Right kidney (tissue), 9 donors: ENCODE measurements around the gene UMPS.

Experiments
- DNase-seq: peaks from one replicate; pipeline ENCODE4 v3.0.0-alpha.2; 2016
- long read RNA-seq, 8 donors: transcript quantifications; one replicate each; lab custom pipeline, GENCODE V29; 2026

The UMPS gene
- long read RNA-seq, donor 1, full-length matches to known transcripts: 17 of 23 reads
- long read RNA-seq, donor 1, partial matches to known transcripts: 6 of 23 reads
- long read RNA-seq, donor 1, other reads (novel, unspliced or antisense): 0 of 23 reads
- long read RNA-seq, donor 2, full-length matches to known transcripts: 12 of 12 reads
- long read RNA-seq, donor 2, partial matches to known transcripts: 0 of 12 reads
- long read RNA-seq, donor 2, other reads (novel, unspliced or antisense): 0 of 12 reads
- long read RNA-seq, donor 3, full-length matches to known transcripts: 9 of 9 reads
- long read RNA-seq, donor 3, partial matches to known transcripts: 0 of 9 reads
- long read RNA-seq, donor 3, other reads (novel, unspliced or antisense): 0 of 9 reads
- long read RNA-seq, donor 4, full-length matches to known transcripts: 6 of 6 reads
- long read RNA-seq, donor 4, partial matches to known transcripts: 0 of 6 reads
- long read RNA-seq, donor 4, other reads (novel, unspliced or antisense): 0 of 6 reads
- long read RNA-seq, donor 5, full-length matches to known transcripts: 9 of 21 reads
- long read RNA-seq, donor 5, partial matches to known transcripts: 12 of 21 reads
- long read RNA-seq, donor 5, other reads (novel, unspliced or antisense): 0 of 21 reads
- long read RNA-seq, donor 6, full-length matches to known transcripts: 2 of 9 reads
- long read RNA-seq, donor 6, partial matches to known transcripts: 7 of 9 reads
- long read RNA-seq, donor 6, other reads (novel, unspliced or antisense): 0 of 9 reads
- long read RNA-seq, donor 7, full-length matches to known transcripts: 16 of 29 reads
- long read RNA-seq, donor 7, partial matches to known transcripts: 13 of 29 reads
- long read RNA-seq, donor 7, other reads (novel, unspliced or antisense): 0 of 29 reads
- long read RNA-seq, donor 8, full-length matches to known transcripts: 6 of 13 reads
- long read RNA-seq, donor 8, partial matches to known transcripts: 7 of 13 reads
- long read RNA-seq, donor 8, other reads (novel, unspliced or antisense): 0 of 13 reads

DNA sequence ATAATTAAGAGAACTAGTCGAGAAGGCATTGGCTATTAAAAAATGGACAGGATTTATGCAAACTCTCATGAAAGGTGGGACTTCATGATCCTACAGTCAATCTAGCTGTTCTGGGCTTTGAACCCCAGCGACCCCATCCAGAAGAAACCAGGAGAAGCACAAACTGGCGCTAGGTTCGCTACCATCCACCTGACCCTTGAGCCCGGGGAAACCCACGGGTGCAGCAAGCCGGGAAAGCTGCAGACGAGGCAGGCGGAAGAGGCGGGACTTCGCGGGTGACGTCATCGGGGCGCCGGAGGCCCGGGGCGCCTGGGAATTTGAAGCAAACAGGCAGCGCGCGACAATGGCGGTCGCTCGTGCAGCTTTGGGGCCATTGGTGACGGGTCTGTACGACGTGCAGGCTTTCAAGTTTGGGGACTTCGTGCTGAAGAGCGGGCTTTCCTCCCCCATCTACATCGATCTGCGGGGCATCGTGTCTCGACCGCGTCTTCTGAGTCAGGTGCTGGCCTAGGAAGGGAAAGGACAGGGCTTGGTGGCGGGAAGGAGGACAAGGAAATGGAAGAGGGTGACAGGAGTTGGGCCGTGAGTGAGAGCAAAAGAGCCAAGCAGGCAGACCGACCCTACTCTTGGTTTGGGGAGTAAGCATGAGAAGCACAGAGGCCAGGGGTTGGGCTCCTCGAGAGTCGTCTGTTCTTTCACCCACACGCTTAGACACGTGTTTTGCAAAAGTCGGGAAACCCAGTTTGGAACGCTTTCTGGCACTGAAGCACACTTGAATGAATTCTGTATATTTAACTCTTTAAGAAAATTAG, at the start of gene UMPS:
Gene UMPS (plus strand): TSS at position 324 of the 812 bp plus-strand sequence. CDS start 20 bp downstream, at position 344.
- peak; percentile 87 for DNase-seq

DNA sequence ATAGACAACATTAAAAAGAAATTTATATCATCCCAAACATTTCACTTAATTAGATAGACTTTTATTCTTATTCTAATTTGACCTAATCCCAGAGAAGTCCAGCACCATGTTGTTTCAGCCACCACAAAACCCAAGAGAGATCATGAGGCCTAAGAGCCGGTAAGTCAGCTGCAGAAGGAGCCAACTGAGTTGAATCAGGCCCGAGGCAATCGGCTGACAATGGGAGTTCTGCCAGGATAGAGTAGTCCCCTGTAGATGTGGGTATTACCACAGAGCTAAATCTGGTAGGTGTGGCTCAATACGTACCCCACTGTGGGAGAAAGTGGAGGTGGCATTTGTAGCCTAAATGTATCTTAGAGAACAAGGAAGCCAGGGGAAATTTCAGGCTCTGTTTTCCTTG, 49.7 kb upstream of the UMPS start:
- DNase-seq: no peak

DNA sequence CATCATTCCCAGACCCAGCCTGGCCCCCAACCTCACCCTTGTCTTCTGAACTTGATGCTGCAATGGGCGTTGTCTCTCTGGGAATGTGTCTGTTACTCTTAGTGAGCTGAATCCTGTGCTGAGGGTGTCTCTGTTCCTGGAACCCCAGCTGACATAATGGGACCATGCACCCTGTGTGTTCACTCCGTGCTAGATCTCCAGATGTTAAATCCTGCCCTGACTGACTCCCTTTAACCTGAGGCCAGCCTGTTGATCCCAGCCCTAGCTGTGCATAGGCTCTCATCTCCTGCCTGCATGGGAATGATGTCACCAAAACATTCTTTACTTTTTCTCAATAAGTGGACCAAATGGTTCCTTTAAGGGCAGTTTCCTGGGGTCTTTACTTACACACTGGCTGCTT, 48.0 kb upstream of the UMPS start:
- DNase-seq: no peak

DNA sequence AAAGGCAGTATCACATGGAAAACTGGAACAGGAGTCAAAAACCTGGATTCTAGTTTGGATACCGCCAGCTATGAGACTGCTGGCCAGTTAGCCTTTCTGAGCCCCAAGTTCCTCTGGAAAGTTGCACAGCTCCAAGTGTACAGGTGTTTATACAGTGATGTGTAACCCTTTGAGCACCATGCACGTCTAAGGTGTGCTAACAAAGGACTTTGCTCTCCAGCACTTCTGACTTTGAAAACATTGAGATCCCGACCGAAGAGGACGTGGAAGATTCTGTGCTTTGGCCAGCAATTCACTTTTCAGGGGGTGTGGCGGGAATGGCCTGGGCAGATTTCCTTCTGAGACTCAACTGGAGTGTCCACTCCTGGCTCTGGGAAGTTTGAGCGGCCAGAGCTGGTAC, 45.8 kb upstream of the UMPS start:
- no peak for DNase-seq

DNA sequence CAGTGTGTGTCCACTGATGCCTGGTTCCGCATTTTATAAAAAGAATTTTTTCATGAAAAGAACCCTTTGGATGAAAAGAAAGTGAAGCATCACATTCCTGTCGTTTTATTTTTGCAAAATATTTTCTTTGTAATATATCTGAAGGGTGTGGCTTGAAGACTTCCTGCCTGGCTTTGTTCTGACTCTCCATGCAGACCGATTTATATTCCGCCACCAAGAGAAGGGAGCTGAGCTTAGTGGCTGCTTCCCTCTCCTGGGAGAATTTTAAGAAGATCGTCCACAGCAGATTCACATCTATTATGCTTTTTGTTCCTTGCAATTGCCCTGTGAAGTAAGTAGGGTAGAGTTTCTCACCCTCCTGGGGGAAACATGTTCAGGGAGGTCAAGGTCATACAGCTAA, 45.2 kb upstream of the UMPS start:
- DNase-seq: no peak

DNA sequence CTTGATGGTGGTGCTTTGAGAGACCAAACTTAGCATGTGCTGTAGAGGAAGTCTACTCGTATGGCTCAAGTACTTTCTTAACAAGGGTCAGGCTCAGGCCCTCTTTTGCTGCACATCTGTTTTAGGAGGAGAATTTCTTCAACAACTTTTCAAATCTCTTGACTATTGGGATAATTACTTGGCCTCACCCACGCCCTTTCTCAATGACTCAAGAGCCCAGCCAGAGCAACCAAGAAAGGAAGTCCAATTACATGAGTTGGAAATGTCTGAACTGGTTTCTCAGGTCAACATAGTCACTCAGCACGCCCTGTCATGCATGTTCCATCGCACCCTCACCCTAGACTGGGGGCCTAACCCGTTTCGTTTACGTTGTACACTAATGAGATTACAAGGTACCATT, 44.8 kb upstream of the UMPS start:
- no peak for DNase-seq

DNA sequence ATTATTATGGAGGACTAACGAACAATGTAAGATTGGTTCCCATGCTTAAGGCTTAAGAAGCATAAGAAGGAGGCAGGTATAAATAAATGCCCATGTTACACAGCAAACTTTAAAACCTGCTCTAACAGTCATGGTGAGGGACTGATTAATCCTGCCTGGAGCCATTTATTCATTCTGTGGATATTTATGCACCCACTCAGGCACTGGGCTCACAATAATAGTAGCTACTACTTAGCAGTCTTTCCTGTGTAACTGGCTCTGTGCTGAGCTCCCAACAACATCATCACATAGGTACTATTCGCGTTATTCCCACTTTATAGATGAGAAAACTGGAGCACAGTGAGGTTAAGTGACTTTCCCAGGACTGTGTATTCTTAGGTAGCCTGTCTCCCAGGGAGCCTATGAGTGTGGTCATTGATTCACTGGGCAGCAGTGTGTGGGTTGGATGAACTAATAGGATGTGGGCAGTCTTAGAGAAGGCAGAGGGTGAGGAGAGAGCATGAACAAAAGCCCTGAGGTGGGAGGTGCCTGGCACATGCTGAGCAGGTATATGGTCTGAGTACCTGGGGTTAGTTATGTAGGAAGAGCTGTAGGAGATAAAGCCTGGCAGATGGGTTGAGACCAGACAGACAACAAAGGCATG, 44.1 kb upstream of the UMPS start:
- no peak for DNase-seq

DNA sequence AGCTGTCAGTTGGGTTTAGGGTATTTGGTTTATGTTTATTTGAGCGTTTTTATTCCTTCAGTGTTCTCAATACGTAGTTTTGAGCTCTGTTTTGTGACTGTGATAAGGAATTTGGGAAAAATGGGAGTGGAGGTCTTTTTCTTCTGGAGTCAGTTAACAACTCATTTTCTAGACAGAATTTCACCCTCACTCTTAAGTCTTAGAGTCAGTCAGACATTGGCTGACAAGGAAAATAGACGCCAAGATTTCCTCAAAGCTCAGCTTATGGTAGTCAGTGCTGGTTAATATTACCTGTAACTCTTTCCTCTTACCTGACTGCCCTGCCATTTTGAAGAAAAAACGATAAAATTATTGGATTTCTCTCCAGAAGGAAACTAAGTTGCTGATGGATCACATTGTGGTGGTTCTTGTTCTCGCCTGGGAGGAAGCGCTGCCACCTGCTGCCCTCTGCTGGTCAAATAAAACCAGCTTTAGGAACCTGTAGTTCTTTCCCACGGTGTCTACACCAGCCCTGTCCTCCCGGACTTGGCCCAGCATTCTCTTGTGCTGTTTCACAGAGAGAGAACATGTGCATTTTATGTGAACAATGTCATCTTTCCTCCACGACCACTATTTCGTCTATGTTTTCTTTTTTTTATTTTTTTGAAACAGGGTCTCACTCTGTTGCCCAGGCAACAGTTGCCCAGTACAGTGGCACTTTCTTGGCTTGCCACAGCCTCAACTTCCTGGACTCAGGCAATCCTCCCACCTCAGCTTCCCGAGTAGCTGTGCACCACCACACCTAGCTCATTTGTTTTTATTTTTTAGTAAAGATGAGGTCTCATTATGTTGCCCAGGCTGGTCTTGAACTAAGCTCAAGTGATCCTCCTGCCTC, 41.4 kb upstream of the UMPS start:
- DNase-seq: peak; percentile 54

DNA sequence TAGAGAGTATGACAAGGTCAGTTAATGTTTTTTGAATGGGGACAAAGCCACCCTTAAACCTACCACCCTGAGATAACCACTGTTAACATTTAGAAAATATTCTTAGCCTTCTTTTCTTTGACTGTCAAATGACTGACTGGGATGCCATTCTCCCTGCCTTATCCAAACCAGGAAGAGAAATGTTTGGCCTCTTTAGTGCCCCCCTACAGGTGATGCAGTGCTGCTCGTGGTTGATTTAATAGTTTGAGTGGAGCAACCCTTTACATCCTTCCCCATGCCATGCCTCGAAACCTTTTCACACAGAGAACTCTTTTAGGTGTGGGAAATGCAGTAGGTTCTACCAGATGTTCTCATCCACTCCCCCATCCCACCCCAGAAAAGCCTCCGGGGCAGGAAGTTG, 38.7 kb upstream of the UMPS start:
- DNase-seq: no peak

DNA sequence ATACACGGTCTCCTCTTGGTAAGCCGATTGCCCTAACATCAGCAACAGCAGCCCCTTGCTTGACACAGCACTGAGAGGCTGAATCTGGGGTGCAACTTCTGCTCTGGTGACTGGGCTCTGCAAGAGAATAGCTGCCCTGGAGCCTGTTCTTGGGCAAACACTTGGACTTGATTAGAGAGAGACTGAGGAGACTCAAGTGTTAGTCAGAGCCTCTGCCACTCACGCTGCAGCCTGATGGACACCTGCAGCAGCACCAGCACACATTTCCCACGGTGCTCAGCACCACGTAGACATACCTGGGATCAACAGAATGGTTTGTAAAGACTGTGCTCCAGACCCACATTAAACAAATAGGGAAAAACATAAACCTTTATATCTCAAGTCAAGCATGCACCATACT, 35.8 kb upstream of the UMPS start:
- DNase-seq: no peak

DNA sequence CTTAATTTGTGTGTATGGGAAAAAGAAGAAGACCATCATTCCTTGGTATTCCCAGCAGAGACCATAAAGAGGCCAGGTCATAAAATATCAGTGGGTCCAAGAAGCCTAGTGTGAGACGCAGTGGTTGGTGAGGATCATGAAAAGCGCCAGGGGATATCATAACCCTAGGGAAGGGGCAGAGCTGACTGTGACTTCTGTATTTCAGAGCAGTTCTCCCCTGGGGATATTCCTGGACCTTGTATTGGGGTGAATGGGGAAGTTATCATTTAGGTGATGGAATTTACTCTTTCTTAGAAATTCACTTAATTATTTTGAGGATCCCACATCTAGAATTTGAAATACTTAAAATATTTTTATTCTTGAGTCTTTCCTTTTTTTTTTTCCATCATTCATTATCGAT, 34.9 kb upstream of the UMPS start:
- no peak for DNase-seq

DNA sequence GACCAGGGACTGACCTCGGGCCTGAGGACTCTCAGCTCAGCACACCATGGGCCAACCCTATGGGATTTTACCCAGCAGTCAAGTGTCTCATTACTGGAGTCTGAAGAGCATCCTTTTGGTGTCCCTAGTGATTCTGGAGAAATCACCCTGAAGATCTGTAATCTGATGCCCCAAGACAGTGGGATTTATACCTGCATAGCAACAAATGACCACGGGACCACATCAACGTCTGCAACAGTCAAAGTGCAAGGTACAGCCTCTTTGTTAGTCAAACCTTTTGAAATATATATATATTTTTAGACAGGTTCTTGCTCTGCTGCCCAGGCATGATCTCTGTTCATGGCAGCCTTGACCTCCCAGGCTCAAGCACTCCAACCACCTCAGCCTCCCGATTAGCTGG, 34.2 kb upstream of the UMPS start:
- no peak for DNase-seq

DNA sequence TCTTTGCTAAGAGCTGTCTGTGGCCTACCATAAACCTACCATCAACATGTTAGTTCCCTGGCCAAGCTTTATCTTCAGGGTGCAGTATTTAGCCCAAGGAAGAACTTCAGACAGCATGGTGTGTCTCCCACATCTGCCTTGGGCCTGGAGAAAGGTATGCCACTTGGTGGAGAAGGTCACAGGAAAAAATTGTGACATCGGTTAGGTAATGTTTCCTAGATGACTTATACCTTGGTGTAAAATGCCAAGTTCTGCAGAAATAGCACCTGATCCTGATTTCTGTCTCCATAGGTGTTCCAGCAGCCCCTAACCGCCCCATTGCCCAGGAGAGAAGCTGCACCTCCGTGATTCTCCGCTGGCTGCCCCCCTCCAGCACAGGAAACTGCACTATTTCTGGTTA, 33.0 kb upstream of the UMPS start:
- DNase-seq: no peak

DNA sequence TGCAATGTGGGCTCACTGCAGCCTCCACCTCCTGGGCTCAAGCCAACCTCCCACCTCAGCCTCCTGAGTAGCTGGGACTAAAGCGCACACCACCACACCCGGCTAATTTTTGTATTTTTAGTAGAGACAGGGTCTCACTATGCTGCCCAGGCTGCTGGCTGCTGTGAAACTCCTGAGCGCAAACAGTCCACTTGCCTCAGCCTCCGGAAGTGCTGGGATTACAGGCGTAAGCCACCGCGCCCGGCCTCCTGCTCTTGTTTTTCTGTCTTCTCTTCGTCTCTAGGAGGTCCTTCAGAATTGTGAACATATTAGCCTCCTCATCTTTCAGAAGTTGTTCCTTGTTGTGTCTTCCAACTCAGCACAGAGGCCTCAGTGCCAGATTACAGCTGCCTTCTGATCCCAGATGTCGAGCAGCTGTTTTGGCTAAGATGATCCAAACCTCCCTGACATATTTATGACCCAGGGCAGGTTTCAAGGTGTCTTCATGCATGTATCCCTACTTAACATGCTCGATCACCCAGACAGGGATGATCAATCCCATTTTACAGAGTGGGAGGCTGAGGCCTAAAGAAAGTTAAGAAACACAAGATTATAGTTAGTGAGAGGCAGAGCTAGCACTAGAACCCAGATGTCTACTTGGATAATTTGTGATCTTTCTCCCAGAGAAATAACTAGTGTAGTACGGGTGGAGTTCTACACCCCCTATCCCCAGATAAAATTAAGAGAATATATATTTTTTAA, 32.1 kb upstream of the UMPS start:
- DNase-seq: no peak

DNA sequence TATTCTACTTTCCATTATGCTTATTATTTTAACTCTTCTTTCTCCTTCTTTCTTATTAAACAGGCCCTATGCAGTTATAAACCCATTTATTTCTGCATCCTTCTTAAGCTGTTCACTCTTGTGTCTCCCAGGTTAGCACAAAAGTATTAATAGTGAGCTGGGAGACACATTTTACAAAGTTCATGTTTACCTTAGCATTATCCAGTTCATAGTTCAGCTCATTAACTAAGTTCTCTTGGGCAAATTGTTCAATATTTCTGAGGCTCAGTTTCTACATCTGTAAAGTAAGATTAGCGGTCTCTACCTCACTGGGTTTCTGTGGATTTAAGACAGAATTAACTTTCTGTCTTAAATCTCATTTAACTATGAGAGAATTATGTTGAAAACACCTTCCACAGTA, 31.2 kb upstream of the UMPS start:
- no peak for DNase-seq

DNA sequence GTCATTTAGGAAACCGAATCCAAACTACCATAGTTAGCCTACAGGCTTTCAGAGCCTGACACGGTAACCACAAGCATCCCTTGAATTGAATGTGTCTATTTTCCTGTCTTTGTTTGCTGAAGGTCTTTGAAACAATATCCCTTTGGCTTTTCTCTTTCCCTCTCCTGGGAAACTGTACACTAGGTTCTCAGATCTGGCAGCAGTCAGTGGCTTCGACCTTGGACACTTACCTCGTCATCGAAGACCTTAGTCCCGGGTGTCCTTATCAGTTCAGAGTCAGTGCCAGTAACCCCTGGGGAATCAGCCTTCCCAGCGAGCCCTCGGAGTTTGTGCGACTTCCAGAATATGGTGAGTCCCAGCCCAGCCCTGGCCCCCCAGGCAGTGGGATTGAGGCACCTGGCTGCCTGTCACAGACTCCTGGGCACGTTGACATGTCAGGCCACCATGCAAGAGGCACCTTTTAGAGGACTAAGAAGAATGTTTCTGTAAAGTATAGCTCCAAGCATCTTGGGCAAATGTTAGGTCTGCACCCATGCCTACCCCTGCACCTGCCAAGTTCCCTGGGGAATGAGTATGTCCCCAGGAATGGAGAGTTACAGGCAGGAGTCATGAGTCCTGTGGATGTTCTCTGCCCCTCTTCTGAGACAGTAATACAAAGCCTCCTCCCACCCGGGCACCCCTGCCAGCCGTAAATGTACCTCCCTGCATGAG, 30.4 kb upstream of the UMPS start:
- DNase-seq: no peak

DNA sequence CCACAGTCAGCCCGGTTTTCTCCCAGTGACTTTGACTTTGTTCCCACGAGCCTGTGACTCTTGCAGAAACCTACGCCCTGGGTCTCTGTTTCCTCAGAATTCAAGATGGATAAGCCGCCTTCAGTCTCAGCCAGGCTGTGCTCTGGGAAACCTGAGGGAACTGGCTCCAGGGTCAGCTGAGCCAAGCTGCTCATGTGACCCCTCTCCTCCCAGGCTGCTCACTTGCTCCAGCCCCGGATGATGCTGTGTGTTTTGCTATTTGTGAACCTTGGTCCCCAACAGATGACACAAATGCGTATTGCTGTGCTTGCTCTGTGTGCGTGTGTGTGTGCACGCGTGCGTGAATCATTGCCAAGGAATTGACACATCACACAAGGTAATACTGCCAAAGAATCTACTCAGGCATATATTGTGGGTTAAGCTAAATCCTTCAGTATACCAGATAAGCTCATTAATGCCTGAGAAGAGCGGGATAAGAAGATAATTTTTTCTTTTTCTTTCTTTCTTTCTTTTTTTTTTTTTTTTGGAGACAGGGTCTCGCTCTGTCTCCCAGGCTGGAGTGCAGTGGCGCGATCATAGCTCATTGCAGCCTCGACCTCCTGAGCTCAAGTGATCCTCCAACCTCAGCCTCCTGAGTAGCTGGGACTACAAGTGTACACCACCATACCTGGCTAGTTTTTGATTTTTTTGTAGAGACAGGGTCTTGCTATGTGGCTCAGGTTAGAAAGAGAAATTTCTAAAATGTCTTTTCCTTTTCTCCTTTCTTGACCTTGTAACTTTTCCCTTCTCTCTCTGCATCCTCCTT, 29.2 kb upstream of the UMPS start:
- no peak for DNase-seq

DNA sequence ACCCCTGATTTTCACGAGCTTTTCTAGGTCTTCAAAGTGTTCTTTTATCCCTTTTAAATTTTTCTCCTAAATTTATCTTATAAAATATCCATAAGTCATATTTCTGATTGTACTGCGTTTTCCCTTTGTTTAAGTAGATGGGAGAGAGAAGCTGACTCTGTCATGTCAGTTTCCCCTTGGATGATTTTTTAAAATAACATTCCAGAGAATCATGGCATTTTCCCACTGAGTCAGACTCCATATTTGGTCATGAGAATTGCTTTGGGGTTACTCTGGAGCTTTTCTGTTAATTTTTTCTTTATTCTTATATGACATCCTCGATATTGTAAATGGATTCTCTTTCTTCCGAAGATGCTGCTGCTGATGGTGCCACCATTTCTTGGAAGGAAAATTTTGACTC, 28.6 kb upstream of the UMPS start:
- DNase-seq: no peak

DNA sequence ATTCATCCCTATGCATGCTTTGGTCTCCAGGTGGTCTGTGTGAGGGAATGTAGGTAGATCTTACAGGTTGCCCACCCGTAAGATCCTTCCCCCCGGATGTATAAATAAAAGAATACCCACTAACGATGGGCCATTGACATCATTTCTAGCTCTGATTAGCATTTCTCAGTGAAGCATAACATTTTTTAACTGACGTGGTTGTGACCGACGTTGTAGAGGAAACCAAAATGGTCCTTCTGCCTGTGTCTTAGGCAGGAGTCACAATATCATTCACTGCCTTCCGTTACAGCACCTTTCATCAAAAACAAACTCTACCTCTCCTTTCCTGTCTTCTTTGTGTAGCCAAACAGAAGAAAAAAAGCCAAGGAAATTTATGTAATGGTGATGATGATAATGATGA, 27.3 kb upstream of the UMPS start:
- DNase-seq: no peak
